K562 (cell line): Measurements from ENCODE around the gene IRF2BP2. TPM values are rescaled to one million over a fixed set of nuclear protein-coding genes. Genes with fewer than 3 reads are reported as not detected.

Experiments
- ATAC-seq: fragments of 200-7000 bp; cut with Tn5 transposase; 3 replicates; pipeline ENCODE4 v1.9.1; 2020; ENCODE audit warnings: moderate library complexity
- BruUV-seq: library from RNA; stranded (reverse); fragments of 400-500 nt; replicated peaks from 2 replicates; lab custom pipeline; 2021; lab: Mats Ljungman, UMichigan
- CTCF ChIA-PET: fragments of 300-600 bp; formaldehyde crosslinking; extraction: SDS; loops from one replicate; lab custom pipeline; 2021; ENCODE audit warnings: low intra/inter-chr PET ratio; lab: Yijun Ruan, JAX
- POLR2A ChIA-PET: fragments of 300-600, 350-650 bp; sonication (Branson Sonifier 250); formaldehyde crosslinking; extraction: SDS; loops from one replicate; lab custom pipeline; 2021; ENCODE audit warnings: antibody characterized with exemption, inconsistent platforms; lab: Yijun Ruan, JAX
- DNase-seq, 4 experiments: peaks; one replicate each; pipeline versions ENCODE4 v3.0.0 to v3.0.0-alpha.2; 2011 to 2018; ENCODE audit warnings: low spot score in 3 of 4, mixed read lengths in 3 of 4; ENCODE audit errors: extremely low read depth in 1 of 4
- FAIRE-seq: peaks from 2 replicates; lab custom pipeline; 2011; peaks lifted over from hg19 to GRCh38; lab: Jason Lieb, UNC
- H2AFZ ChIP-seq: 2 replicates; pipeline ENCODE4 v1.6.0; 2011; ENCODE audit warnings: low read depth, low read length, control low read depth, inconsistent platforms
- H3K27ac ChIP-seq: fragments of 200-600 bp; 3 replicates; pipeline ENCODE4 v1.8.0; 2011; ENCODE audit warnings: low read depth, mild to moderate bottlenecking, control low read depth, inconsistent platforms, low read length, moderate library complexity, mixed read lengths; ENCODE audit errors: extremely low read depth
- H3K27me3 ChIP-seq, 2 experiments: fragments of 300-600 bp in 1 of 2; 2 replicates in 1 of 2; 3 replicates in 1 of 2; pipeline versions ENCODE4 v1.6.0 to v1.8.0; 2011; ENCODE audit warnings: inconsistent platforms in 2 of 2, low read length in 2 of 2, mild to moderate bottlenecking in 1 of 2, mixed read lengths in 1 of 2, moderate library complexity in 1 of 2; ENCODE audit not compliant: control insufficient read depth in 2 of 2, insufficient read depth in 2 of 2
- H3K36me3 ChIP-seq: fragments of 300-600 bp; 3 replicates; pipeline ENCODE4 v1.8.0; 2011; ENCODE audit warnings: mild to moderate bottlenecking, low read length, inconsistent platforms; ENCODE audit not compliant: control insufficient read depth, insufficient read depth
- H3K4me1 ChIP-seq, 2 experiments: fragments of 200-600 bp in 1 of 2; replicated peaks in 1 of 2; 2 replicates in 1 of 2; 3 replicates in 1 of 2; pipeline versions ENCODE4 v1.5.1 to v1.8.0; 2011; ENCODE audit warnings: inconsistent platforms in 2 of 2, low read length in 2 of 2, mild to moderate bottlenecking in 1 of 2, mixed read lengths in 1 of 2, moderate library complexity in 1 of 2; ENCODE audit not compliant: control insufficient read depth in 2 of 2, insufficient read depth in 2 of 2
- H3K4me2 ChIP-seq: 2 replicates; pipeline ENCODE4 v1.6.1; 2011; ENCODE audit warnings: low read length, control low read depth, inconsistent platforms, mixed read lengths; ENCODE audit not compliant: insufficient read depth
- H3K4me3 ChIP-seq: fragments of 200-600 bp; sonication (generic), shearing (Covaris generic); 2 replicates; pipeline ENCODE4 v1.5.1; 2016; ENCODE audit warnings: control low read depth, inconsistent platforms
- H3K79me2 ChIP-seq: fragments of 200-600 bp; 3 replicates; pipeline ENCODE4 v1.8.0; 2011; ENCODE audit warnings: low read length, inconsistent platforms; ENCODE audit not compliant: control insufficient read depth, insufficient read depth
- H3K9ac ChIP-seq, 2 experiments: 2 replicates each; pipeline versions ENCODE4 v1.6.0 to v1.6.1; 2011; ENCODE audit warnings: low read depth in 2 of 2, low read length in 2 of 2, control low read depth in 1 of 2, inconsistent platforms in 1 of 2, mild to moderate bottlenecking in 1 of 2, mixed read lengths in 1 of 2; ENCODE audit not compliant: insufficient read depth in 1 of 2
- H3K9me1 ChIP-seq: one replicate; pipeline ENCODE4 v1.6.0; 2011; ENCODE audit warnings: inconsistent platforms, mild to moderate bottlenecking, low read length, moderate library complexity; ENCODE audit not compliant: control insufficient read depth, insufficient read depth
- H3K9me3 ChIP-seq: replicated peaks from 2 replicates; pipeline ENCODE4 v1.5.1; 2011; ENCODE audit warnings: low read depth, low read length, inconsistent platforms; ENCODE audit not compliant: control insufficient read depth, insufficient read depth
- H4K20me1 ChIP-seq: replicated peaks from 2 replicates; pipeline ENCODE4 v1.6.1; 2011; ENCODE audit warnings: low read length, inconsistent platforms, mixed read lengths; ENCODE audit not compliant: control insufficient read depth, insufficient read depth
- RREB1 ChIP-seq: fragments of 250-450 bp; sonication (Bioruptor Pico); IDR thresholded peaks from 2 replicates; pipeline ENCODE4 v1.4.0; 2020
- ZNF668 ChIP-seq: fragments of 250-450 bp; sonication (Bioruptor Pico); IDR thresholded peaks from 2 replicates; pipeline ENCODE4 v1.8.0; 2022; ENCODE audit warnings: mild to moderate bottlenecking, inconsistent platforms
- WGBS: fragments of 100-300 bp; shearing (Covaris generic); methylation state at CpG from one replicate; pipeline ENCODE4 v1.1.6; 2016; ENCODE audit warnings: low coverage, mixed read lengths; ENCODE audit not compliant: insufficient coverage; ENCODE audit errors: missing lambda C conversion rate; 5-methylcytosine and 5-hydroxymethylcytosine counted together
- in situ Hi-C: fragments of 300-500 bp; cut with MboI; formaldehyde crosslinking; loops from 4 replicates; pipeline ENCODE4 v1.15.0; 2018; ENCODE audit warnings: inconsistent platforms, mixed read lengths
- intact Hi-C: fragments of 100-400 bp; cut with micrococcal nuclease; formaldehyde crosslinking; loops from 2 replicates; pipeline ENCODE4 v1.14.2; 2022
- polyA plus RNA-seq, 8 experiments: library from polyadenylated mRNA; depleted of rRNA in 4 of 8; stranded (reverse) in 5 of 8; unstranded in 3 of 8; fragments of >200 nt; fragmentation: Nextera tagmentation in 2 of 8; fragmentation: Illumina TruSeq in 1 of 8; extraction: Ambion mirVana in 2 of 8; extraction: Trizol in 1 of 8; gene quantifications; 2 replicates each; pipeline versions ENCODE4 v1.2.1 to v1.2.3, GENCODE V29; 2011 to 2014; ENCODE audit warnings: inconsistent platforms in 1 of 8, missing spikeins in 1 of 8
- total RNA-seq, 7 experiments: library from RNA; depleted of rRNA in 6 of 7; stranded (reverse); fragments of >200 nt in 6 of 7; fragmentation: Illumina TruSeq in 2 of 7; extraction: Trizol in 2 of 7; gene quantifications; 2 replicates each; pipeline versions ENCODE4 v1.2.1 to v1.2.3, GENCODE V29; 2011 to 2021; ENCODE audit warnings: low replicate concordance in 1 of 7

Gene IRF2BP2
- total and polyA plus RNA-seq, 9 of the 15 experiments (the other 6 are each of a cell fraction or from before 2014, with no cell fraction given), result 7.7 to 68.6 (median 22.1) TPM

- TF ChIP-seq ZNF668 (CRISPR knock-in tag) (0 out of 2 replicates have a peak, but pooled peaks have one; percentile 41), RREB1 (CRISPR knock-in tag) (no peak)
- BruUV-seq, result no TSS peak
- H3K4me2 ChIP-seq, result no peak overlapping the region
- H3K4me1 ChIP-seq, result peaks cover 17 to 28% of the 10 kb centered on the region in 2 experiments
- DNase-seq (no peak), ATAC-seq (no peak), FAIRE-seq (no peak)
- H3K27ac ChIP-seq, result no peak overlapping the region
- ChIA-PET POLR2A (interaction anchor here (1.6 kb wide), 1 partner anchor 13 kb away, joined by 10 read pairs; no protein-coding TSS in a partner anchor), CTCF (interaction anchor here (0.5 to 1.1 kb wide), 2 partner anchors 101 to 509 kb away, joined by 3 read pairs; no protein-coding TSS in a partner anchor)
- peak overlapping the region; percentile 0; the same call in 1 of the 2 replicates for H2AFZ ChIP-seq
- no peaks in the 10 kb centered on the region for H3K9me1 ChIP-seq
- intact Hi-C loops (no loop called here), in situ Hi-C loops (loop anchor here (10.0 kb wide), 1 partner anchor 108 kb away; no protein-coding TSS in a partner anchor)
- no peak overlapping the region for H3K9ac ChIP-seq
- 6% methylated on average over 2 of the region's 2 CpGs for WGBS
- H3K4me3 ChIP-seq, result no peak overlapping the region
- no peaks in the 10 kb centered on the region for H3K36me3 ChIP-seq
- no peaks in the 10 kb centered on the region for H3K79me2 ChIP-seq
- H4K20me1 ChIP-seq, result no peaks in the 10 kb centered on the region
- H3K9me3 ChIP-seq, result no peaks in the 10 kb centered on the region
- no peaks in the 10 kb centered on the region for H3K27me3 ChIP-seq
These were observed 6.7 kb upstream of the IRF2BP2 start for GRCh38 chr1:234616644-234617043.
